ENCODE results near the gene BIRC6. TPM values are rescaled to one million over a fixed set of nuclear protein-coding genes. Genes with fewer than 3 reads are reported as not detected.

Gene BIRC6
- total RNA-seq, 1 experiment from 2014 or later, result 63.1 TPM

- Mint-ChIP-seq H3K4me1 (peaks cover 11% of the 10 kb centered on the region), H3K36me3 (peaks cover 27% of the 10 kb centered on the region), H3K4me3 (no peak overlapping the region), H3K27me3 (ENCODE audit: low read depth) (no peaks in the 10 kb centered on the region), H3K9me3 (peaks cover 9% of the 10 kb centered on the region; the same call in 1 of the 2 replicates), H3K27ac (no peak overlapping the region)
- DNase-seq (ENCODE audit: low spot score) (no peak), ATAC-seq (no peak)
- TF ChIP-seq E2F1 (CRISPR knock-in tag; IDR thresholded peaks at IDR 0.05) (no peak), ZNF219 (CRISPR knock-in tag; IDR thresholded peaks at IDR 0.05; ENCODE audit: borderline replicate concordance) (no peak), ATF6 (CRISPR knock-in tag; IDR thresholded peaks at IDR 0.05) (no peak), ZNF232 (CRISPR knock-in tag; IDR thresholded peaks at IDR 0.05) (no peak), CREB1 (CRISPR knock-in tag; IDR thresholded peaks at IDR 0.05) (no peak), TEAD1 (CRISPR knock-in tag; IDR thresholded peaks at IDR 0.05) (no peak), ZNF317 (CRISPR knock-in tag; IDR thresholded peaks at IDR 0.05; ENCODE audit: borderline replicate concordance, low read depth) (no peak), NFE2L1 (CRISPR knock-in tag; IDR thresholded peaks at IDR 0.05) (no peak), AR (CRISPR knock-in tag; IDR thresholded peaks at IDR 0.05) (no peak), SMAD3 (CRISPR knock-in tag; IDR thresholded peaks at IDR 0.05; ENCODE audit: borderline replicate concordance) (no peak), GTF2I (CRISPR knock-in tag; conservative IDR thresholded peaks at IDR 0.05) (no peak), CTCF (IDR thresholded peaks at IDR 0.05) (no peak), ARID4B (CRISPR knock-in tag; IDR thresholded peaks at IDR 0.05; ENCODE audit: borderline replicate concordance) (no peak), ZSCAN18 (CRISPR knock-in tag; IDR thresholded peaks at IDR 0.05) (no peak), FOXK1 (CRISPR knock-in tag; IDR thresholded peaks at IDR 0.05) (no peak), CDX4 (CRISPR knock-in tag; IDR thresholded peaks at IDR 0.05; ENCODE audit: borderline replicate concordance) (no peak)
- ChIA-PET CTCF (no interaction called here), POLR2A (no interaction called here)
Measured at GRCh38 chr2:32562906-32563305, 206.1 kb downstream of the BIRC6 start.
